Mucosa of descending colon (tissue), 3 donors: ENCODE measurements around the gene GFOD1. TPM values are rescaled to one million over a fixed set of nuclear protein-coding genes. Genes with fewer than 3 reads are reported as not detected.

Experiments used
- ATAC-seq: fragments of 200-7000 bp; cut with Tn5 transposase; one replicate; pipeline ENCODE4 v1.9.1; 2020; ENCODE audit warnings: mild to moderate bottlenecking, moderate library complexity
- DNase-seq, 3 donors: peaks; one replicate each; pipeline ENCODE4 v3.0.0-alpha.2; 2020
- H3K36me3 ChIP-seq: fragments of 200-600 bp; one replicate; pipeline ENCODE4 v1.8.0; 2021; ENCODE audit warnings: low read depth, mild to moderate bottlenecking
- H3K4me1 ChIP-seq: fragments of 200-600 bp; one replicate; pipeline ENCODE4 v1.8.0; 2021; ENCODE audit warnings: low read depth, mild to moderate bottlenecking
- H3K4me3 ChIP-seq: fragments of 200-600 bp; one replicate; pipeline ENCODE4 v1.8.0; 2021; ENCODE audit warnings: mild to moderate bottlenecking
- H3K9me3 ChIP-seq: fragments of 200-600 bp; one replicate; pipeline ENCODE4 v1.8.0; 2021; ENCODE audit warnings: mild to moderate bottlenecking
- CTCF ChIP-seq: fragments of 200-600 bp; IDR thresholded peaks from one replicate; pipeline ENCODE4 v1.8.0; 2022; ENCODE audit warnings: antibody characterized with exemption, mild to moderate bottlenecking
- intact Hi-C, 2 donors: fragments of 100-400 bp; cut with DNase I in 1 of 2; cut with micrococcal nuclease in 1 of 2; formaldehyde crosslinking; loops; one replicate each; pipeline versions ENCODE4 v1.11.0 to v1.11.1; 2022; cut with DNase I, micrococcal nuclease
- total RNA-seq, 3 donors: library from RNA; stranded (reverse); fragmentation: NEBNext Ultra II Directional in 2 of 3; extraction: Animal tissue kit (Norgen Biotek cat#: 25700) in 2 of 3; gene quantifications; one replicate each; pipeline versions ENCODE4 v1.2.1 to v1.2.4, GENCODE V29; 2021 to 2023
- donor health status: DM: no; HTN: no; CAD: no; lungs with moderate emphysema.
- donor health status: DM: no; HTN: no; CAD: no.
- donor health status: DM: no; HTN: yes; CAD: no.

GFOD1 gene
- total RNA-seq, 3 donors from 2014 or later = 10.4 to 22.4 (median 13.2) TPM

GRCh38 chr6:13453771-13454251 lies 33.6 kb downstream of the GFOD1 start:
- no peak for TF ChIP-seq CTCF
- ATAC-seq (peak; percentile 58), DNase-seq (no peak)
- no peaks in the 10 kb centered on the region for H3K36me3 ChIP-seq
- intact Hi-C loops = no loop called here
- H3K4me3 ChIP-seq = no peak overlapping the region
- peaks cover 1% of the 10 kb centered on the region for H3K4me1 ChIP-seq
- H3K9me3 ChIP-seq = no peaks in the 10 kb centered on the region

- Histone ChIP-seq H3K9me3 (no peaks in the 10 kb centered on the region), H3K4me1 (peaks cover 7% of the 10 kb centered on the region), H3K4me3 (no peak overlapping the region), H3K36me3 (no peaks in the 10 kb centered on the region)
- ATAC-seq (no peak), DNase-seq (no peak)
- intact Hi-C loops = no loop called here
- no peak for TF ChIP-seq CTCF
Observed at GRCh38 chr6:13453153-13453552, 34.2 kb downstream of the GFOD1 start.

- peaks cover 7% of the 10 kb centered on the region for H3K4me1 ChIP-seq
- DNase-seq = no peak
- ATAC-seq = no peak
- intact Hi-C loops = no loop called here
- H3K9me3 ChIP-seq = no peaks in the 10 kb centered on the region
- H3K36me3 ChIP-seq = no peaks in the 10 kb centered on the region
- H3K4me3 ChIP-seq = no peak overlapping the region
- no peak for TF ChIP-seq CTCF
Observed at GRCh38 chr6:13452346-13453117, 34.9 kb downstream of the GFOD1 start.

GRCh38 chr6:13451181-13451895 lies 36.1 kb downstream of the GFOD1 start:
- Histone ChIP-seq H3K36me3 (no peaks in the 10 kb centered on the region), H3K9me3 (no peaks in the 10 kb centered on the region), H3K4me3 (no peak overlapping the region), H3K4me1 (peaks cover 7% of the 10 kb centered on the region)
- intact Hi-C loops = no loop called here
- no peak for TF ChIP-seq CTCF
- no peak for ATAC-seq
- no peak for DNase-seq

GRCh38 chr6:13450628-13451027 lies 36.8 kb downstream of the GFOD1 start:
- ATAC-seq (no peak), DNase-seq (no peak)
- H3K36me3 ChIP-seq = no peaks in the 10 kb centered on the region
- no peaks in the 10 kb centered on the region for H3K9me3 ChIP-seq
- no peak for TF ChIP-seq CTCF
- H3K4me3 ChIP-seq = no peak overlapping the region
- peaks cover 12% of the 10 kb centered on the region for H3K4me1 ChIP-seq
- intact Hi-C loops = no loop called here
